ENCODE results near the gene MARCKSL1.
A peak's percentile ranks its signal among the peaks of the same experiment; 100 is the strongest.
"Not testable (repeated sequence)": the region's sequence is repeated elsewhere in the genome, so short reads cannot be mapped to it uniquely, and the experiment has no call there.

The MARCKSL1 gene

DNA sequence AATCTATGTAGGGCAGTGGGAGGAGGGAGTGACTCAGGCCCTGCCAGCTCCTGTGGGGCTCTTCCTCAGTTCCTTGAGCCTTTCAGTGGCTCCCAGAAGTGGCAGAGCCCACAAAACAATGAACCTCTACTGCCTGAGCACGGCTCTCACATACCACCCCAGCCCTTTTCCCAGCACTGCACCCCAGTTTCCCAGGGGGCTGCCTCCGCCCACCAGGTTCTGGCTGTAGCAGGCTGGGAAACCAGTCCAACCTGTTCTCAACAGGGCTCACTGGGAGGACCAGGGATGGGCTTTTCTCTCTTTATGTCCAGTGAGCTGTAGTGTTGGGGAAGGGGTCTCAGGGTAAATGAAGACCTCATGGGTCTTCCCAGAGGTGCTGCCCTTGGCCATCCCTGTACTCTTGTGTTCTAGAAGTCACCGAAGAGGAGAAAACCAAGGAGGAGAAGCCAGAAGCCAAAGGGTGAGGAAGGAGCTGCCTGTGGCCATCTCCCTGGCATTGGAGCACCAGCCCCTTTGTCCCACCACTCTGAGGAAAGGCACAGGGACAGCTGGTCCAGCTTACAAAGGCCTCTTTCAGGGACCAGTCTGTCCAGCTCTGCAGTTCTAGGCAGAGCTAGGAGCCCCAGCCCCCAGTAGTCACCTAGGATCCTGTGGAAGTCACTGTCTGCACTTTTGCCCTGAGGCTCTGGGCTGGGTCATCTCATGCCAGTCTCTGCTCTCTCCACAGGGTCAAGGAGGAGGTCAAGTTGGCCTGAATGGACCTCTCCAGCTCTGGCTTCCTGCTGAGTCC, 3.5 kb downstream of the MARCKSL1 start:
- DNase-seq = no peak

DNA sequence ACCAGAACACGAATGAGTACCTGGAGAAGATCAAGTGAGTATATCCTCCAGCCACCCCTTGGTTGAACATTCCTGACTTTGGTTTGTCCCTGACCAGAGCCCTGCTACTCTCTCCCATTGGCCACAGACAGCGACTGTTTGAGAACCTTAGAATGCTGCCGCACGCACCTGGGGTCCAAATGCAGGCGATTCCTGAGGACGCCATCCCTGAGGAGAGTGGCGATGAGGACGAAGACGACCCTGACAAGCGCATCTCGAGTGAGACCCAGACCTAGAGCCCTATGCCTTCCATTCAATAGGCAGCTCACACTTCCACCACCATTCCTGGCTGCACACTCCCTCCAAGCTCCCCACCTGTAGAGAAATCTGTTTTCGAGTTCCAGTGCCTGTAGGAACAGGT, 4.5 kb downstream of the MARCKSL1 start:
- no peak for DNase-seq

DNA sequence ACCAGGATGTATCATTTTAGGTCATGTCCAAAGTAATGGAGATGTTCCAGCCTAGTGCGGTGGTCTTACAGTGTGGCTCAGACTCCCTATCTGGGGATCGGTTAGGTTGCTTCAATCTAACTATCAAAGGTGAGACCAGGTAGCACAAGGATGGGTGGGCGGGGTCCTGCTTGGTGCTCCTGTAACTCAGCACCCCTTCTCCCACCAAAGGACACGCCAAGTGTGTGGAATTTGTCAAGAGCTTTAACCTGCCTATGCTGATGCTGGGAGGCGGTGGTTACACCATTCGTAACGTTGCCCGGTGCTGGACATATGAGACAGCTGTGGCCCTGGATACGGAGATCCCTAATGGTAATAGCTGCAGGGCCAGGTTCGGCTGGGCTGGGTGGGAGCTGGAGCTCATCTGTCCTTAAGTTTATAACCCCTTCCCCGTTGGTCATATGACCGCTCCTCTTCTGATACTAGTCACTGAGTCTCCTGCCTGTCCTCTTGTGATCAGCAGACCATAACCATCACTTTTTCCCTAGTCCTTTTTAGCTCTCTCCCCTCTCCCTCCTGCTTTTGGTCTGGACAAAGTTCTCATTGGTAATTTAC, 5.4 kb downstream of the MARCKSL1 start:
- DNase-seq = no peak

DNA sequence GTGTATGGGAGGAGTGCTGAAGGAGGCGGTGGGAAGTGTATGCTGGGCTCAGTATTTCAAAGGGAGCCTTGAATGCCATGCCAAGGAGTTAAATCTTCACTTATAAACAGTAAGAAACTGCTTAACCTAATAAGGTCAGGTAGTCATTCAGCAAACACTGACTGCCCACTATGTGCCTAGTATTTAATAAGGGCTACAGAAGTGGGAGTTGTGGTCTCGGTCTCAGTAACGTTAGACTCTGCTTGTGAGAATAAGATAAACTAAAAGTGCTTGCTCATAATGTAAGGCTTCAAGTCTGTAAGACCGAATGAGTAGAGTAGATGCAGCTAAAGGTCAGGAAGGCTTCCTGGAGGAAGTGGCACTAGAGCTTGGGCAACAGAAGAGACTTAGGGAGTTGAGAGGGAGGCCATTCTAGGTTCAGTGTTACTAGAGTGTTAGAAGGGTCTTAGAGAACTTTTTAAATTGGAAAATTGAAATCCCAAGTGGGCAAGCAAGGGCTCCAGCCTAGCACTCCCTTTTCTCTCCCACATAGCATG, 6.0 kb downstream of the MARCKSL1 start:
- no peak for DNase-seq

DNA sequence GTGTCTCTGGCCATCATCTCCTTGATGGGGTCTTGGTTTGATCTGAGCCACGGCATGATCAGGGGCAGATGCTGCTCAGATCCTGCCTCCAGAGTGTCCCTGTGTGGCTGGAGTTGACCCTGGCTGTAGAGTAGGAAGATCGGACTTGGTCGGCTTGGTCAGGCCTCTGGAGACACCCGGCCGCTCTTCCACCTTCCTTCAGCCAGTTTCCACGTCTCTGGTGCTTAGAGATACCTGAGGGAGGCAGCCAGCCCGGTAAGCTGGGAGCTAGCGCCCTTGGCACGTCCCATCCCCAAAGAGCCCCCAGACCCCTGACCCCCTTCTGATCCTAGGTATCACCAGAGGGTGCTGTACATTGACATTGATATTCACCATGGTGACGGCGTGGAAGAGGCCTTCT, 8.8 kb downstream of the MARCKSL1 start:
- no peak for DNase-seq

DNA sequence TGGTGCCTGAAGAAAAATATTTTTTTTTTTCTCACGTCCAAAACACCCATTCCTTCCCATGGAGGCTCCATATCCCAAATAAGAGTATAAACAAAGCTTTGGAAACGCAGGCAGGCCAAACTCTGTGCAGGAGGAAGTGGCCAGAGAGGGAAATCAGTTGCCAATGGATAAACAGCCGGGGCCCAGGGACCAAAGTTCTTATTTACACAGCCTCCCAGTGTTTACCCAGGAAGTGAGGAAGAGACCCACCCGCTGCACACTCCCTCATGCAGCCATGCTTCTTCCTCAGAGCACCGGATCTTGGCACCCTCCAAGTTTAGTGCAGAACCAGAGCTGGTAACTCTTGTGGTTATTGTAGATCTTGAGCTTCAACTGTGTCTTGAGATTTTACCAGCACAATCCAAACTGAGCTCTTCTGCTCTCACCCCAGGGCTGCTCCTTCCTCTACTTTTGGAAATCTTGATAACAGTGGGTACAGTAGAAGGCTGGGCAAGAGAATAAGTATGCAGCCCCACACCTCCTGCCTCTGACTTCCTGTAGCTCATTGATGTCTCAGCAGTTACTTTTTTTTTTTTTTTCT, 14.2 kb downstream of the MARCKSL1 start:
- no peak for DNase-seq

DNA sequence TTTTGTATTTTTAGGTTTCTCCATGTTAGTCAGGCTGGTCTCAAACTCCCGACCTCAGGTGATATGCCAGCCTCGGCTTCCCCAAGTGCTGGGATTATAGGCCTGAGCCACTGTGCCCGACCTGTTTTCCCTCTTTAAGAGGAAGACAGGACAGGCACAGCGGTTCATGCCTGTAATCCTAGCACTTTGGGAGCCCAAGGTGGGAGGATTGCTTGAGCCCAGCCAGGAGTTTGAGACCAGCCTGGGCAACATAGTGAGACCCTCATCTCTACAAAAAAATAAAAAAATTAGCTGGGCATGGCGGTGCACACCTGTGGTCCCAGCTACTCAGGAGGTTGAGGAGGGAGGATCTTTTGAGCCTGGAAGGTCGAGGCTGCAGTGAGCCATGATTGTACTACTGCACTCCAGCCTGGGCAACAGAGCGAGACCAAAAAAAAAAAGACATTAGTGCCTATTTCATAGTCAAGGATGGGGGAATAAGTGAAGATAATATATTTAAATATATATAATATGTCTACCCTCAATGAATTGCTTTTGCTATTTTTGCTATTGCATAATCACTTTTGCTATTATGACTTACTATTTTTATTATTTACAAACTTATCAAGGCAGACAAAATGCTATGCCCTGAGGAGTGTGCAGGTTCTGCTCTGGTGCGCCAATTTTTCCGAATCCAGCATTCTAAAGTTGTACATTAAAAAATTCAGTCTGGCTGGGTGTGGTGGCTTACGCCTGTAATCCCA, 17.7 kb downstream of the MARCKSL1 start:
- DNase-seq = no peak

DNA sequence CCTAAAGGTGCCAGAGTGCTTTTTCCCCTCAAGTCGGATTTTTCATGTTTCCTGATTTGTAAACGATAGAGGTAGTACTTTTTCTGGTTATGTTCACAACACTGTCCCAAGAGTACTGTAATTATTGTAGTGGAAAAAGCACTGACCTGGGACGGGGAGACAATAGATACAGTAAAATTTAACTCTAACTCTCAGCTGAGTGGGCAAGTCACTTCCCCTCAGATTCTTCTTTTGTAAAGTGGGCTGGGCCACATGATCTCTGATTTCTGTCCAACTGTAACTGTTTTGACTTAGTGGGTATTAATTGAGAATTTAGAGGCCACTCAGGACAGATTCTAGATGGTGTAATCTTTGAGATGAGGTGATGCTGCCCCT, 19.1 kb downstream of the MARCKSL1 start:
- no peak for DNase-seq

DNA sequence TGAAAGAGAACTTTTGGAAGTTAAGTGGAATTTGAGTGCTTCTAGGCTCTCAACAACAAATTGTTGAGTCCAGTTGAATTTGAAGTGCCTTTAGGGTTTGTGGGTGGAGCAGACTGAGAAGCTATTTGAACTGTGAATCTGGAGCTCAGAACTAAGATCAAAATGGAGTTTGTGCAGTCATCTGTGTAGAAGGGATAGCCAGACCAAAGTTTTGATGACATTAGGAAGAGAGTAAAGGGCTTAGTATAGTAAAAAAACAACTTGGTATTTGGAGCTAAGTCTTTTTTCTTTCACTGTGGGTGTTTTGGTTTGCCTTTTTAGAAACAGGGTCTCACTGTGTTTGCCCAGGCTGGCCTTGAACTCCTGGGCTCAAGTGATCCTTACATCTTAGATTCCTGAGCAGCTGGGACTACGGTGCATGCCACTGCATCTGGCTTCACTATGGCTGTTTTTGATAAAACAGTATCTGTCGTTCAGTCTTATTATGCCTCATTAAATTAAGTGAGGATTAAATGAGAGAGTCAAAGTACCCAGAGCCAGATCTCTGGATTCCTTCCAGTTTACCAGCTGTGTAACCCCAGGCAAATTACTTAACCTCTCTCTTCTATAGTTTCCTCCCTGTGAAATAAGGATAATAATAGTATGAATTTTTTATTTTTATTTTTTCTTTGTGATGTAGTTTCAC, 24.2 kb downstream of the MARCKSL1 start:
- no peak for DNase-seq

DNA sequence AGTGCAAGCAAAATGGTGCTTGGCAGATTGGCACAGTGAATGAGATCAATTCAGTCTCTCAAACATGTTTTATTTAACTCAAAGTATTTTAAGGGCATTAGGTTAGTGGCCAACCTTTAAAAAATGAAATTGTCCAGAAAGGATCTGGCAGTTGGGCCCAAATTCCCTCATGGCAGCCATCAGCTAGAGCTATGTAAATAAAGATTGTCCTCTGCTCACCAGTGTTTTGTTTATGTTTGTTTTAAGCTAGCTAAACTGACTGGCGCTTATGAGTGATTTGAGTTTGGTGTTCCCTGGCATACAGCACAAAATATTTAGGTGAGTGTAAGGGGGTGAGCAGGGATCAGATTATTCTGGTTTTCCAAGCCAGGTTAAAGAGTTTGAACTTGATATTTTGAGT, 26.1 kb downstream of the MARCKSL1 start:
- no peak for DNase-seq

DNA sequence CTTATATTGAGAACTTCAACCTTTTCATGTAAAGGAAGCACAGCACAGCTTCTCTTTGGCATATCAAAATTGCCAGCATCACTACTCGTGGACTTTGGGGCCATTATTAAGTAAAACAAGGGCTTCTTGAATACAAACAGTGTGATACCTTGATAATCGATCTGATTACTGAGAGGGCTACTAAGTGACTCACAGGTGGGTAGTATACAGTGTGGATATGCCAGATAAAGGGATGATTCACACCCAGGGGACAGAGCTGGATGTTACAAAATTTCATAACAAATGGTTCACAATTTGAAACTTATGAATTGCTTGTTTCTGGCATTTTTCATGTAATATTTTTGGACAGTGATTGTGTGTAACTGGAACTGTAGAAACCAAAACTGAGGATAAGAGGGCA, 28.7 kb downstream of the MARCKSL1 start:
- no peak for DNase-seq

DNA sequence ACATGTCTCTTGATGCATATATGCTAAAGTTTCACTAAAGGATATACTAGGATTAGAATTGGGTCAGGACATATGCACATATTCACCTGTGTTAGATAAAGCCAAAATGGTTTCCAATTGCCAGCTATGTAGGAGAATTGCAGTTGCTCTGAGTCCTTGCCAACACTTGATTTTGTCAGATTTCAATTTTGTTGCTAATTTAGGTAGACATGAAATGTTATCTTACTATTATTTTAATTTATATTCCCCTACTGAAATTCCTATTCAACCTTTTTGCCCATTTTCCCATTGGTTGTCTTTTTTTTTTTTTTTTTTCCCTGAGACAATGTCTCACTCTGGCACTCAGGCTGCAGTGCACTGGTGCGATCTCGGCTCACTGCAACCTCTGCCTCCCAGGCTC, 30.7 kb downstream of the MARCKSL1 start:
- DNase-seq = no peak

DNA sequence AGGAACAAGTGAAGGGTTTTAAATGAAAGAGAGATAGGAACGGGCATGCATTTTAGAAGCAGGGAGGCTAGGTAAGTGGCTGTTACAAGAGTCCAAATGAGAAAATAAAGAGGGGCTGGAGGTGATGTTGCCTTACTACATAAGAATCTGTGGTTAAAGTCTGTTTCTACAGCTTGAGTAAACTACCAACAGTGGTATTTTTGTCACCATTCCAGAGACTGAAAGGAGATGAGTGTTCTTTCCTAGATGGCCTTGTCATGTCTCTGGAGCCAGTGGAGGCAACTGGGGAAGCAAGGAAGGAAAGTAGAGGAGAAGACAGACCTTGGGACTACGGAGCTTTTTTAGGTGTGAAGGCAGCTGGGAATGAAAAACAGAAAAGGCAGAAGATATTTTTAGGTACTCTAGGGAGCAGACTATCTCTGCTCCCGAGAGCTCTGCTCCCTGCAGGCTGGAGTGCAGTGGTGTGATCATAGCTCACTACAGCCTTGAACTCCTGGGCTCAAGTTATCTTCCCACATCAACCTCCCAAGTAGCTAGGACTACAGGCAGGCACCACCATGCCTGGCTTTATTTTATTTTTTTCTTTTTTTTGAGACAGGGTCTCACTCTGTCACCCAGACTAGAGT, 31.9 kb downstream of the MARCKSL1 start:
- DNase-seq = peak; percentile 6

DNA sequence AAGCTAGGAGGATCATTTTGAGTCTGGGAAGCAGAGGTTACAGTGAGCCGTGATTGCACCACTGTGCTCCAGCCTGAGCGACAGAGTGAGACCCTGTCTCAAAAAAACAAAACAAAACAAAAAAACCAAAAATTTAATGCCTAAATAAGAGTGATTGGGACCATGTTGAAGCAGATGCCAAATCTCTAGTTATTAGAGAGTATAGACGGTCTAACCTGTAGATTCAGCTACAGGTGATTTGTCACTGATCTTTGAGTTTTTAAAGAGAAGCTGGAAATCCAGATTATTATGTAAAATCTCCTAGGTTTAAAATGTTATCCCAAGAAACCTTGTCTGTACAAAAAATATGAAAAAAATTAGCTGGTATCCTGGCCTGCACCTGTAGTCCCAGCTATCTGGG, 32.7 kb downstream of the MARCKSL1 start:
- DNase-seq = no peak

DNA sequence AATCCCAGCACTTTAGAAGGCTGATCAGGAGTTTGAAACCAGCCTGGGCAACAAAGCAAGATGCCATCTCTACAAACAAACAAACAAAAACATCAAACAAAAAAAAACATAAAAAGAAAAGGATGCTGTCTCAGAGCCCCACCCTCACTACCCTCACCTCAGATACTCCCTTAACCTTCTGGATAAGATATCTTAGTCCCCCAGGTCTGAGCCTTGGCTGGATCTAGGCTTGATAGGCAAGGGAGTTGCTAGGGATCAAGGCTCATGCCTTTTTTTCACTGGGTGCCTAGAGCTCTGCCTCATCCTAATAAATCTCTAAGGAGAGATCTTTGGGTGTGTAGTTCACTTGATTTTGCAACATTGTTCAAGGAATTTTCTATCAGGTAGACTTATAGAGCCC, 36.7 kb downstream of the MARCKSL1 start:
- no peak for DNase-seq

DNA sequence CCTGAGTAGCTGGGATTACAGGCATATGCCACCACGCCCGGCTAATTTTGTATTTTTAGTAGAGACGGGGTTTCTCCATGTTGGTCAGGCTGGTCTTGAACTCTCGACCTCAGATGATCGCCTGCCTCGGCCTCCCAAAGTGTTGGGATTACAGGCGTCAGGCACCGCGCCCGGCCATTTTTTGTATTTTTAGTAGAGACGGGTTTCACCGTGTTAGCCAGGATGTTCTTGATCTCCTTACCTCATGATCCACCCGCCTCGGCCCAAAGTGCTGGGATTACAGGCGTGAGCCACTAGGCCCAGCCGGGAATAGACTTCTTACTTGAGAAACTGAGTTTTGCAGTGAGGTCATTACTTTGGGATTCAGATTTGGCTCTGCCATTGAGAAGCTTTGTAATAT, 37.8 kb downstream of the MARCKSL1 start:
- DNase-seq = not testable (repeated sequence)

DNA sequence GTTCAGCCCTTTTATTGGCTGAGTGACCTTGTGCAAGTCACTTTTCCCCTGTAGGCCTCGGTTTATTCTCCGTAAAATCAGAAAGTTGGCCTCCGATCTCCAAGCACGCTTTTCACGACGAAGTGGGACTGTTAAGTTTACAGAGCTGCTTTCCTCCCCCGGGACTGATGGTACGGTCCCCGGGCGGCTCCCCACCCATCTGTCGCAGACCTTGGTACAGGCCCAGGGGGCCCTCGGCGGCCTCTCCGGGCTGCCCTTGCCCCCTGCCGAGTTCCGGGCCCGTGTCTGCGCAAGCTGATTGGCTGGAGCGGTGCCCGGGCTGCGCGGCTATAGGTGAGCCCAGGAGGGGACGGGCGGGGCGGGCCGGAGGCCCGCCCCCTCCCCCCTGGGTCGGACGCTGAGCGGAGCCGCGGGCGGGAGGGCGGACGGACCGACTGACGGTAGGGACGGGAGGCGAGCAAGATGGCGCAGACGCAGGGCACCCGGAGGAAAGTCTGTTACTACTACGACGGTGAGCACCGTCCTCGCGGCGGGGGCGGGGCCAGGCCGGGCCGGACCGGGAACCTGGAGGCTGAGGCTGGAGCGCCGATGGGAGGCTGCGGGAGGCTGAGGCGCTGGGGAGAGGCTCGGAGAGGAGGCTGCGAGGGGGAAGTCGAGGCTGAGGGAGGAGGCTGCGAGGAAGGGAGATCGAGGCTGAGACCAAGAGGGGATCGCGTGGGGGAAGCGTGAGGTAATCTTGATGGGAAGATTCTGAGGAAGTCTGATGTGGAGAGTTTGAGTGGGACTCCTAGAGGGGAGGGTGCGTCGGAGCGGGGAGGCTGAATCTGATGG, 44.1 kb downstream of the MARCKSL1 start, which contains the start of gene HDAC1:
TSS of gene HDAC1 (plus strand) at position 376 of the 831 bp plus-strand sequence. CDS start at position 463, 87 bp downstream.
- peak; percentile 97 for DNase-seq

DNA sequence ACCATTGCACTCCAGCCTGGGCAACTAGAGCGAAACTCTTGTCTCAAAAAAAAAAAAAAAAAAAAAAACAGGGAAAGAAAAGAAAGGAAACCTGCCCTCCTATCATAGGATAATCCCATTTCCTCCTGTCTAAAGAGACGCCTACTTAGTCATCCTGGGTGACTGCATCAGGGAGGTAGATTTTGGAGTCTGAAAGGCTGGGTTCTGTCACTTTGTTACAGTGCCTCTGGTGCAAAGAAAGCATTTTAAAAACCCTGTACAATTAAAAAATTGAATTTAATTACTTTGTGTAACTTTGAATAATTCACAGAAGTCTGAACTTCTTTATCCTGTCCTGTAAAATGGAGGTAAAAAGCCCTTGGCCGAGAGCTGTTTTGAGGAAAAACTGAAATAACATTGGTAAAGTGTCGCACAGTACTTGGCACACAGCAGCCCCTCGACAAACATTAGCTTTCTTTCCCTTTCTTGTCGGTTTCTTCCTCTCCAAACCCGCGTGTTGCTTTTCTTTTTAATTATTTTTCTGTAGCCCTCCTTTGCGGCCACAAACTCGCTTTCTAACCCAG, 44.8 kb downstream of the MARCKSL1 start:
- DNase-seq = peak; percentile 50

DNA sequence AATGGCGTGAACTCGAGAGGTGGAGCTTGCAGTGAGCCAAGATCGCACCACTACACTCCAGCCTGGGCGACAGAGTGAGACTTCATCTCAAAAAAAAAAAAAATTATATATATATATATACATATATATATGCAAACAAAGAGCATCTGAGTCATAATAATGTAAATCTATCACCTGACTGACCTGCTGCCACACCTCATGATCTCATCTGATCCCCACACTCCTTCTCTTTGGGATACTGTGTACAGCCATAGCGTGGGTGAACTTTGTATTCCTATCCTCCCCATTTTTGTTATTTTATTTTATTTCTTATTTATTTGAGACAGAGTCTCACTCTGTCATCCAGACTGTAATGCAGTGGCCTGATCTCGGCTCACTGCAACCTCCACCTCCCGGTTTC, 46.8 kb downstream of the MARCKSL1 start:
- no peak for DNase-seq

DNA sequence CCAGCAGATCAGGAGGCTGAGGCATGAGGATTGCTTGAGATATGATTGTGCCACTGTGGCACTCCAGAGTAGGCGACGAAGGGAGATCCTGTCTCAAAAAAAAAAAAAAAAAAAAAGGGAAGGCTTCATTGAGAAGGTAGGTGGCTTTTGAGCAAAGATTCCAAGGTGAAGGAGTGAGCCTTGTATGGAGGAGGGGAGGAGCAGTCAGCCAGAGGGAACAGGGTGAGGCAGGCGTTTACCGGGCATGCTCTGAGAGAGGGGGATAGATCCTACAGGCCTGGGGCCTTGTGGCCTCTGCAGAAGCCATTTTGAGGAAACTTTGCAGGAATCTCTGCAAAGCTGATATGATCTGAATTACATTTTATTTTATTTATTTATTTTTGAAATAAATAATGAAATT, 49.3 kb downstream of the MARCKSL1 start:
- DNase-seq = no peak

DNA sequence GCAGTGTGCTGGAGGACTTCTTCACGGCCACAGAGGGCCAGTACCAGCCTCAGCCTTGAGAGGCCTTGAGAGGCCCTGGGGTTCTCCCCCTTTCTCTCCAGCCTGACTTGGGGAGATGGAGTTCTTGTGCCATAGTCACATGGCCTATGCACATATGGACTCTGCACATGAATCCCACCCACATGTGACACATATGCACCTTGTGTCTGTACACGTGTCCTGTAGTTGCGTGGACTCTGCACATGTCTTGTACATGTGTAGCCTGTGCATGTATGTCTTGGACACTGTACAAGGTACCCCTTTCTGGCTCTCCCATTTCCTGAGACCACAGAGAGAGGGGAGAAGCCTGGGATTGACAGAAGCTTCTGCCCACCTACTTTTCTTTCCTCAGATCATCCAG, 50.4 kb downstream of the MARCKSL1 start:
- no peak for DNase-seq
